ENCODE data around the gene SIRT2.

- TF ChIP-seq CTCF (IDR thresholded peaks at IDR 0.05; ENCODE audit: low read depth, low read length): no peak
- no peak for TF ChIP-seq MAX (IDR thresholded peaks at IDR 0.05; ENCODE audit: low read depth, low read length)
Measured at GRCh38 chr19:38836983-38837626, 62.3 kb downstream of the SIRT2 start.

Measured in NB4 (cell line).